Fibroblast of lung (primary cell): ENCODE results near the gene AGPAT4.

ENCODE experiments used
- CTCF ChIP-seq, 2 donors: IDR thresholded peaks in 1 of 2; conservative IDR thresholded peaks in 1 of 2; 1 replicate in 1 of 2; 2 replicates in 1 of 2; pipeline ENCODE4 v1.5.1; 2011 to 2012; ENCODE audit warnings: low read length in 2 of 2, control low read depth in 1 of 2, inconsistent platforms in 1 of 2, low read depth in 1 of 2, mild to moderate bottlenecking in 1 of 2
- EZH2 ChIP-seq: IDR thresholded peaks from 2 replicates; pipeline ENCODE4 v1.5.1; 2012; ENCODE audit warnings: low read length, control low read depth, mild to moderate bottlenecking; ENCODE audit errors: missing control alignments

- TF ChIP-seq CTCF (conservative IDR thresholded peaks at IDR 0.05 in 1 of 2, IDR thresholded peaks at IDR 0.05 in 1 of 2; ENCODE audit: low read depth in 1 of 2, low read length in 2 of 2): no peak
- no peak for TF ChIP-seq EZH2
These were observed 120.1 kb downstream of the AGPAT4 start for GRCh38 chr6:161153725-161154124.
